Epithelial cell of esophagus (primary cell): Measurements from ENCODE around the gene JAK3.

ENCODE experiments used
- DNase-seq: peaks from one replicate; pipeline ENCODE4 v3.0.0; 2010; ENCODE audit warnings: low read depth
- H3K4me3 ChIP-seq: 2 replicates; pipeline ENCODE4 v1.5.1; 2011; ENCODE audit warnings: mild to moderate bottlenecking, low read length, control low read depth
- CTCF ChIP-seq: IDR thresholded peaks from 2 replicates; pipeline ENCODE4 v1.5.1; 2011; ENCODE audit warnings: low read depth, mild to moderate bottlenecking, low read length, control low read depth, inconsistent platforms; ENCODE audit not compliant: insufficient read depth; ENCODE audit errors: missing control alignments

JAK3 gene

GRCh38 chr19:17837972-17838371, 9.8 kb downstream of the JAK3 start:
- DNase-seq, result no peak
- no peak for TF ChIP-seq CTCF
- no peak overlapping the region for H3K4me3 ChIP-seq

- no peak for DNase-seq
- H3K4me3 ChIP-seq, result no peak overlapping the region
- no peak for TF ChIP-seq CTCF
These were observed 11.3 kb downstream of the JAK3 start for GRCh38 chr19:17836530-17836929.

GRCh38 chr19:17835182-17836006, 12.4 kb downstream of the JAK3 start:
- no peak for TF ChIP-seq CTCF
- no peak for DNase-seq
- no peak overlapping the region for H3K4me3 ChIP-seq

GRCh38 chr19:17834350-17835181, 13.2 kb downstream of the JAK3 start:
- no peak for DNase-seq
- TF ChIP-seq CTCF, result no peak

GRCh38 chr19:17832443-17833208, 15.2 kb downstream of the JAK3 start:
- H3K4me3 ChIP-seq, result no peak overlapping the region
- no peak for TF ChIP-seq CTCF
- DNase-seq, result no peak

More at GRCh38 chr19:17834350-17835181, 13.2 kb downstream of the JAK3 start:
- no peak overlapping the region for H3K4me3 ChIP-seq

GRCh38 chr19:17831419-17831888, 16.3 kb downstream of the JAK3 start:
- TF ChIP-seq CTCF, result no peak
- DNase-seq, result no peak
- H3K4me3 ChIP-seq, result peak overlapping the region; percentile 44
